Stimulated activated CD8-positive, alpha-beta memory T cell treated with anti-CD3 and anti-CD28 coated beads, Interleukin-4, amount 100 ng/mL, for 24 hours (primary cell): ENCODE results near the gene LLGL1.
"Not testable (repeated sequence)": the region's sequence is repeated elsewhere in the genome, so short reads cannot be mapped to it uniquely, and the experiment has no call there.

ENCODE experiments used
- DNase-seq: peaks from one replicate; pipeline ENCODE4 v3.0.0-alpha.2; 2020; ENCODE audit warnings: low read depth

The LLGL1 gene

GRCh38 chr17:18194804-18195203 lies 30.6 kb upstream of the LLGL1 start:
- no peak for DNase-seq

- DNase-seq: no peak
These were observed 30.2 kb upstream of the LLGL1 start for GRCh38 chr17:18195246-18195645.

- no peak for DNase-seq
These were observed 27.8 kb upstream of the LLGL1 start for GRCh38 chr17:18197535-18198194.

GRCh38 chr17:18198530-18198929 lies 26.9 kb upstream of the LLGL1 start:
- no peak for DNase-seq

- DNase-seq: no peak
These were observed 24.3 kb upstream of the LLGL1 start for GRCh38 chr17:18201108-18201507.

GRCh38 chr17:18203308-18203707 lies 22.1 kb upstream of the LLGL1 start:
- no peak for DNase-seq

- DNase-seq: no peak
These were observed 19.6 kb upstream of the LLGL1 start for GRCh38 chr17:18205861-18206260.

- no peak for DNase-seq
These were observed 18.5 kb upstream of the LLGL1 start for GRCh38 chr17:18206962-18207361.

GRCh38 chr17:18208092-18208491 lies 17.3 kb upstream of the LLGL1 start:
- no peak for DNase-seq

- DNase-seq: no peak
These were observed 11.7 kb upstream of the LLGL1 start for GRCh38 chr17:18213666-18214270.

GRCh38 chr17:18216906-18217305 lies 8.5 kb upstream of the LLGL1 start:
- DNase-seq: not testable (repeated sequence)

GRCh38 chr17:18217412-18218015 lies 7.9 kb upstream of the LLGL1 start:
- DNase-seq: peak; percentile 58

- no peak for DNase-seq
These were observed 6.5 kb upstream of the LLGL1 start for GRCh38 chr17:18218756-18219415.

GRCh38 chr17:18224053-18224386 lies 1.4 kb upstream of the LLGL1 start:
- DNase-seq: no peak

GRCh38 chr17:18224387-18225120 lies 881 bp upstream of the LLGL1 start:
- DNase-seq: no peak

- DNase-seq: no peak
These were observed 328 bp downstream of the LLGL1 start for GRCh38 chr17:18225642-18226283.

GRCh38 chr17:18226284-18226945 lies 980 bp downstream of the LLGL1 start:
- DNase-seq: no peak

GRCh38 chr17:18227635-18228034 lies 2.2 kb downstream of the LLGL1 start:
- DNase-seq: no peak

GRCh38 chr17:18228176-18228682 lies 2.8 kb downstream of the LLGL1 start:
- no peak for DNase-seq

GRCh38 chr17:18229254-18229653 lies 3.8 kb downstream of the LLGL1 start:
- DNase-seq: no peak

GRCh38 chr17:18229771-18230170 lies 4.3 kb downstream of the LLGL1 start:
- DNase-seq: no peak
